Activated naive CD4-positive, alpha-beta T cell treated with anti-CD3 and anti-CD28 coated beads, Interleukin-2, amount 50 U/mL, for 16 hours (primary cell): ENCODE data around the gene EEF1A1.
"Not testable (repeated sequence)": the region's sequence is repeated elsewhere in the genome, so short reads cannot be mapped to it uniquely, and the experiment has no call there.

Source experiments
- DNase-seq: peaks from one replicate; pipeline ENCODE4 v3.0.0-alpha.2; 2020

EEF1A1 gene

DNA sequence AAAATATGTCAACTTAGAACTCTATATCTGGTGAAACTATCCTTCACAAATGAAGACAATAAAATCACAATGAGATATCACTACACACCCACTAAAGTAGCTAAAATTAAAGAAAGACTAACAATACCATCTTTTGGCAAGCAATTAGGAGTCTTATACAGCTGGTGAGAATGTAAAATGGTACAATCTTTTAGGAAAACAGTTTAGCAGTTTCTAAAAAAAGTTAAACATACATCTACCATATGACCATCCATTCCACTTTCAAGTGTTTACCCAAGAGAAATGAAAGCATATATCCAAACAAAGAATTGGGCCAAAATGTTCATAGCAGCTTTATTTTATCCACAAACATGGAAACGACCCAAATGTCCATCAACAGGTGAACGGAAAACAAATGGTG, 13.8 kb upstream of the EEF1A1 start:
- DNase-seq, result no peak

DNA sequence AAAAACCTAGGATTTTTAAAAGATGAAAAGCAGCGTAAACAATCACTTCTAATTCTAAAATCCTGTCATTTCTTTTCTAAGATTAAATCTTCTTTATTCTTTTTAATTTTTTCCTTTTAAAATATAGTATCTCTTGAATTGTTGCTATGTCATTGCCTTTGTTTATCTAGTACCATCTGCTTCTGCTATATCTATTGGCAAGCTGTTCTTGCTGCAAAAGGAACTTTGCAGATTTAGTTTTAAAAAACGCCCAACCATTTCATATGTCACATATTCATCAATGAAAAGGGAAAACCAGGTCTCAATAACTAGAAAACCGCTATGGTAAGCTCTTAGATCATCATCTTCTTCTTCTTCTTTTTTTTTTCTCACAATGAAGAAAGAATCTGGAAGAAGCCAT, 11.5 kb upstream of the EEF1A1 start:
- no peak for DNase-seq

DNA sequence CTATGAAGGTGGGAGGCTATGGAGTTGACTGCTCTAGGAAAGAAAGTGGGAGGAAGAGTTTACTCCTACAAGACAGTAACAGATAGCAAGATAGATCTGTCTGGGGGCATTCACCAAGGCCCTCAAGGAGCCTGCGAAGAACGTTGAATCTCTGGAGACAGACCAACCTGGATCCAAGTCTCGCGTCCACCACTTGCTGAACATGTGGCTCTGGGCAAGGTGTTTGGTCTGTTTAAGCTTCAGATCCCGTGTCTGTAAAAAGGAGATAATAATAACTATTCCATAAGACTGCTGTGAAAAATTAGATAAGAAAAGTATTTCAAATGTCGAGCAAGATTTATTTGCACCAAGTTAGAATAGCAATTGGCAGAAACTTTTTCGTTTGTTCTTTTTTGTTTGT, 8.1 kb upstream of the EEF1A1 start:
- no peak for DNase-seq

DNA sequence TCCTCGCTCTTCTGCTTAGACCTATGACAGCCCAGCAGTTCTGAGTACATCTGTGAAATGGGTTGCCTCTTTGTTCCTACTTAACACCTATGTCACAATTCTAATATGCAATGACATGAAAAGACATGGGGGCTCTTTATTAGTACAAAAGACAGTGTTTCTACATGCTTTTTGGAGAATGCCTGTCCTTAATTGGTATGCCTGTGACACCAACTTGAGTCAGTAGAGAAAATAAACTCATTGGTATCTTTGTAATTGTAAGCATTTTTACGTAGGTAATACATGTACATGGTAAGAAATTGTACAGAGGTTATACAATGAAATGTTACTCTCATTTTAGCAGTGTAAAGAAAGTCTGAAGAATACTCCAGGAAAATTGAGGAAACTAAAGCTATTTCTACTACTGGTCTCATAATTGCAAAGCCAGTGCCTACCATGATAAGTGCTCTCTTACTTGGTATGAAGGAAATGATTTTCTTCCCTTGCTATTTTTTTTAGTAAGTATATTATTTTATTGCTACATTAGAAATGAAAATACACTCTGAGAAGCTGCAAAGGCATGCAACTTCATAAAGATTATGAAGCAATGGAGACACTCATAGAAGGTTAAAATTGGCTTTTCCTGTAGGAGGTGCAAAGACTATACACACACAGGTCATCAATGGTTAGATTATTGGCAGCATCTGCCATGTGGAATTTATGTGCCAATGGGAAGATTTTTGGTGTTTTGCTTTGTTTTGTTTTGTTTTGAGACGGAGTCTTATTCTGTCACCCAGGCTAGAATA, 4.9 kb upstream of the EEF1A1 start:
- no peak for DNase-seq

DNA sequence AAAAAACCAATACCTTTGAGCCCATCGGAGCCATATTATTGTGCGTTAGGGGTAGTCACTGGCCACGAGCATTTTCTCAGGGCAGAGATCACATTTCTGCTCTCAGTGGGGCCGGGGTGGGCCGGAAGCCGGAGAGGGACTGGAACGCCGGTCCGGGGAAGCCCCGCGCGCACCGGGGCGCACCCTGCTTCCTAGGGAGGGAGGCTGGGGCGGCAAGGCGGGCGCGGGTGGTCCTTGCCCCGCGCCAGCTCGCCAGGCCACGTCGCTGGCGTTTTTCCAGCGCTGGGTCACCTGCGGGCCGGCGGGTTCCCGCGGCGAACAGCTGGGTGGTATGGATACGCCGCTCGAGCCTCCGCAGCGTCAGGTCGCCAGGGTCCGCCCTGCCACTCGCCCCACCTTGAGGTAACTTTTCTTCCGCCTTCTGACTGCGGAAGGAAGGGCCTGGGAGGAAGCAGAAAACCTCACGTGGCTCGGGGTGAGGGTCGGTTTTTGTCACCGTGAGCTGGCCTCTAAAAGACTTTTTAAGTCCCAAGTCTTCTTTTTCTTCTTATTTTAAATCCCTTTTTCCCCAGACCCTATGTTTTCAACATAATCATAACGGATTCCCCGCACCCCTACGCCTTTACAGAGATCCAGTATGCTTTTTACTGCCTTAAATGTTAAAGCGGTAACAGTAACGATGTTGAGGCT, 2.7 kb upstream of the EEF1A1 start:
- DNase-seq, result peak; percentile 77

DNA sequence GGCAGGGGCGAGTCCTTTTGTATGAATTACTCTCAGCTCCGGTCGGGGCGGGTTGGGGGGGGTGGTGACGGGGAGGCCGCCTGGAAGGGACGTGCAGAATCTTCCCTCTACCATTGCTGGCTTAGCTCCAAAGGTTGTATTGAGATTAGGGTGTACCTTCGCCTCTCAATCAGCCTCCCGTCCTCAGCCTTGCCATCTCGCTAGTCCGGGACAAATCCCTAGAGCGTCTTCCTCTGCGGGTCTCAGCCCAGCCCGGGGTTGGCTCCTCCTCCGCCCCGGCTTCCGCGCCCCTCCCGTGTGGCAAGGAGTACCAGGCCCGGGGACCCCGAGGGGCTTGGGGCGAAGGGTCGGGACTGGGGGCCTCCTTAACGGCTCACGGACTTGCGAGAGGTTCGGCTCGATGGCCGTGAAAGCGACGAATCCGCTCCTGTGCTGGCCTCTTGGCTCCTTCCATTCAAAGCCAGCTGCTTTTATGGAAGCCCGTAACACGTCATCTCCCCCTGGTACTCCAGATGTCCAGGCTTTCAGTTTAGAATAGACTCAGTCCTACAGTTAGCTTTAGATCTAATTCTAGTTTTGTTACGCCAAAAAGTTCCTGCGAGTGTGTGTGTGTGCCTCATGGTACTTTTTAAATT, 636 bp upstream of the EEF1A1 start:
- peak; percentile 79 for DNase-seq

DNA sequence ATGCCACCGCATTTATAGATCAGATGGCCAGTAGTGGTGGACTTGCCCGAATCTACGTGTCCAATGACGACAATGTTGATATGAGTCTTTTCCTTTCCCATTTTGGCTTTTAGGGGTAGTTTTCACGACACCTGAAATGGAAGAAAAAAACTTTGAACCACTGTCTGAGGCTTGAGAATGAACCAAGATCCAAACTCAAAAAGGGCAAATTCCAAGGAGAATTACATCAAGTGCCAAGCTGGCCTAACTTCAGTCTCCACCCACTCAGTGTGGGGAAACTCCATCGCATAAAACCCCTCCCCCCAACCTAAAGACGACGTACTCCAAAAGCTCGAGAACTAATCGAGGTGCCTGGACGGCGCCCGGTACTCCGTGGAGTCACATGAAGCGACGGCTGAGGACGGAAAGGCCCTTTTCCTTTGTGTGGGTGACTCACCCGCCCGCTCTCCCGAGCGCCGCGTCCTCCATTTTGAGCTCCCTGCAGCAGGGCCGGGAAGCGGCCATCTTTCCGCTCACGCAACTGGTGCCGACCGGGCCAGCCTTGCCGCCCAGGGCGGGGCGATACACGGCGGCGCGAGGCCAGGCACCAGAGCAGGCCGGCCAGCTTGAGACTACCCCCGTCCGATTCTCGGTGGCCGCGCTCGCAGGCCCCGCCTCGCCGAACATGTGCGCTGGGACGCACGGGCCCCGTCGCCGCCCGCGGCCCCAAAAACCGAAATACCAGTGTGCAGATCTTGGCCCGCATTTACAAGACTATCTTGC, 725 bp downstream of the EEF1A1 start:
- peak; percentile 85 for DNase-seq

DNA sequence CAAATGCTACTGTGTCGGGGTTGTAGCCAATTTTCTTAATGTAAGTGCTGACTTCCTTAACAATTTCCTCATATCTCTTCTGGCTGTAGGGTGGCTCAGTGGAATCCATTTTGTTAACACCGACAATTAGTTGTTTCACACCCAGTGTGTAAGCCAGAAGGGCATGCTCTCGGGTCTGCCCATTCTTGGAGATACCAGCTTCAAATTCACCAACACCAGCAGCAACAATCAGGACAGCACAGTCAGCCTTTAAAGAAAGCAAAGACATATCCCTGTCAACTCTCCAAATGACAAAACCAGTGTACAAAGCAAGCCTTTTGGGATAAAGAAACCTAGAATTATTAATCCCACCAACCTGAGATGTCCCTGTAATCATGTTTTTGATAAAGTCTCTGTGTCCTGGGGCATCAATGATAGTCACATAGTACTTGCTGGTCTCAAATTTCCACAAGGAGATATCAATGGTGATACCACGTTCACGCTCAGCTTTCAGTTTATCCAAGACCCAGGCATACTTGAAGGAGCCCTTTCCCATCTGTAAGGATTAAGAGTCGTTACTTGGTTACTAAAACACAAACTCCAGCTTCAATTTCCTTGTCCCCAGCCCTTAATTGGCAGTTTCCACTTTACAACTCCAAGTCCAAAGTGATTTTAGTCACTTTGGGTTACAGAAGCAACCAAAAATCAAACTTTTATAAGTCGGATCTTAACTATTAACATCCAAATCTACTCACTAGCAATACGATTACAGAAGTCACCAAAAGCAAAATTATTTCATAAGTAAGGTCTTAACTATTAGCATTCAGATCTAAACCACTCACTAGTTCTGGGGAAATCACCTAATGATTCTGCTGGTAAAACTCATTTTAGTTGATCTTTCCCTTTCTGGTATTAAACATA, 1.6 kb downstream of the EEF1A1 start:
- DNase-seq, result not testable (repeated sequence)

DNA sequence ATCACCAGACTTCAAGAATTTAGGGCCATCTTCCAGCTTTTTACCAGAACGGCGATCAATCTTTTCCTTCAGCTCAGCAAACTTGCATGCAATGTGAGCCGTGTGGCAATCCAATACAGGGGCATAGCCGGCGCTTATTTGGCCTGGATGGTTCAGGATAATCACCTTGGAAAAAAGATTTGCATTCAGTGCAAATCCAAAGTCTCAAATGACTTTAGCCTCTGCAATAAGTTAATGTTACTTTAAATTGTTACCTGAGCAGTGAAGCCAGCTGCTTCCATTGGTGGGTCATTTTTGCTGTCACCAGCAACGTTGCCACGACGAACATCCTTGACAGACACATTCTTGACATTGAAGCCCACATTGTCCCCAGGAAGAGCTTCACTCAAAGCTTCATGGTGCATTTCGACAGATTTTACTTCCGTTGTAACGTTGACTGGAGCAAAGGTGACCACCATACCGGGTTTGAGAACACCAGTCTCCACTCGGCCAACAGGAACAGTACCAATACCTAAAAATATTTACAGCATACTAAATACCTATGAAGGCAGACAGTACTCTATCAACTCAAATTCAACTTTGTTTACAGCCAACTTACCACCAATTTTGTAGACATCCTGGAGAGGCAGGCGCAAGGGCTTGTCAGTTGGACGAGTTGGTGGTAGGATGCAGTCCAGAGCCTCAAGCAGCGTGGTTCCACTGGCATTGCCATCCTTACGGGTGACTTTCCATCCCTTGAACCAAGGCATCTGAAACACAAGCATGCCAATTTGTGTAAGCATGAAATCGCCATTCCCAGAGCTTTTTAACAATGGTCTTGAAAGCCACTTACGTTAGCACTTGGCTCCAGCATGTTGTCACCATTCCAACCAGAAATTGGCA, 2.5 kb downstream of the EEF1A1 start:
- not testable (repeated sequence) for DNase-seq

DNA sequence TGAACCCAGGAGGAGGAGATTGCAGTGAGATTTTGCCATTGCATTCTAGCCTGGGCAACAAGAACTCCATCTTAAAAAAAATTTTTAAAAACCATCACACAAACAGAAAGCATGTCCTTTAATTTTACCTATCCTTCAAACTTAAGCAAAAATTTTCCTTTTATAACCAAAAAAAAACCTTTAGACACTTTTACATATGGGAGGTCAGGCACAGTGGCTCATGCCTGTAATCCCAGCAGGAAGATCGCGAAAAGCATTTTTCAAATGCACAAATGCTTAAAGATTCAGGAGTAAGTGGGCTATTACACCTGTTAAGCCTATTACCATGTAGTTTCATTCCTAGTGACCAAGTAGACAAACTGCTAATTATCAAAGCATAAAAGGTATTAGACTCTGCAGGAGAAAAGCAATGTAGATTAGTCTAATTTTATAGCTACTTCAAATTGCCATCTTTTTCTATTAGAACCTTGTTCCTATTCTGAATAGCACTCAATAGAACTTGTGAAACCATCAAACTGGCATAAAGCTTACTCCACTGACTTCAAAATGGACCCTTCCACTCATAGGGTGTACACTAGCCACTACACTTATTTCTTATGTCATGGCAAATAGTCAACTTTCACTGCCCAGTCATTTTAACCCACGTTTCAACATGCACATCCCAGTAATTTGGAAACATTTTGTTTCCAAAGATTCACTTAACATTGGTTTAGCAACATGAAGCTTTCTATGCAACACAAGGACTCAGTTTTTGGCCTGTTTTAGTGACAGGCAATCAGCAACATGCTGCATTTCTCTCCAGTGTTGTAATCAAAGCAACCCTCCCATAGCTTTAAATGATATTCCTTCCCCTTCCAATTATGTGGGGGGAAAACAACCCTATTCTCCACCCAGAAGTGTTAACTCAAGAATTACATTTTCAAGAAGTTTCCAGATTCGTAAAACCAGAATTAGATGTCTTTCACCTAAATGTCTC, 4.0 kb downstream of the EEF1A1 start:
- no peak for DNase-seq

DNA sequence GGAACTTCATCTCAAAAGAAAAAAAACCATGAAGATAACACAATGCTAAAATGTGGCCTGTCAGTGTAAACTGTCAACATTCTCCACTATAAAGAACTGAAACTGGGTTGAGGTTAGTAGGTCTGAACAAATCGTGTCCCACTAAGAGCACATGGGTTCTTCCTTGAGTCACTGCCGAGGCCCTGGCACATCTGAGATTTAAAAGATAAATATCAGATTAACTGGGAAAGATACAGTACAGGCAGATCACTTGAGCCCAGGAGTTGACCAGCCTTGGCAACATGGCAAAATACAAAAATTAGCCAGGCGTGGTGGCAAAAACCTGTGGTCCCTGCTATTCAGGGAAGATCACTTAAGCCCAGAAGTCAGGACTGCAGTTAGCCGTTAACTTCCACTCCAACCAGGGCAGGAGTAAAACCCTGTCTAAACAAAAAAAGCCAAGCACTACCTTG, 5.6 kb downstream of the EEF1A1 start:
- DNase-seq, result peak; percentile 24

DNA sequence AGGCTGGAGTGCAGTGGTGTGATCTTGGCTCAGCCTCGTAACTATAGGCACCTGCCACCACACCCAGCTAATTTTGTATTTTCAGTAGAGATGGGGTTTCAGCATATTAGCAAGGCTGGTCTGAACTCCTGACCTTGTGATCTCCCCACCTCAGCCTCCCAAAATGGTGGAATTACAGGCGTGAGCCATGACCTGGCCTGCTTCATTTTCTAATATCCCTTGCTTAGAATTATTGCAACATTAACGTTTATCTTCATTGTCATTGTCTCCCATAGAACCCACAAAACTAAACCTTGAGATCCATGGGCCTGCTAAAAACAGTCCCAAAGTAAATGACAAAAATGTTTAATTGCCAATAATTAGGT, 6.1 kb downstream of the EEF1A1 start:
- no peak for DNase-seq

DNA sequence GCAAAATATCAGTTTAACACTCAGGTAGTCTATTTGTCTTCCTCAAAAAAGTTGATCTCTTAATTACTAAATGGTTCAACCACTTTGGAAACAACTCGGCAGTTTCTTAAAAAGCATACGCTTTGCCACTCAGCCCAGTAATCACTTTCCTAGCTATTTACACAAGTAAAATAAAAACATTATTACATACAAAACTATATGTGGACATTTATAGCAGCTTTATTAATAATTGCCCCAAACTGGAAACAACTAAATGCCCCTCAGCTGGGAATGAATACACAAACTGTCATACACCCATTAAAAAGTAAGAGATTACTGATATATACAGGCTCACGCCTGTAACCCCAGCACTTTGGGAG, 7.4 kb downstream of the EEF1A1 start:
- DNase-seq, result no peak

DNA sequence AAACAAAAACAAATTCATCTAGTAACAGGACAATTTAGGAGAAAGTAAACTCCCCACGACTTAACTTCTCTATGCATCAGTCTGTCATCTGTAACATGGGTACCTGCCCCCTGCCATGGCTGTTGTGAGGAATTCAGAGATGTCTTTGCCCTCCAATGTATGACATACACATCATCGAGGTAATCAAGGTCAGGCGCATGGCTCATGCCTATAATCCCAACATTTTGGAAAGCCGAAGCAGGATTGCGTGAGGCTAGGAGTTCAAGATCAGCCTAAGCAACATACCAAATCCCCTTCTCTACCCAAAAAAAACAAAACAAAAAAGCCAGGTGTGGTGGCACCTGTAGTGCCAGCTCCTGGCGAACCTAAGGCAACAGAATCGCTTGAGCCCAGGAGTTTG, 9.0 kb downstream of the EEF1A1 start:
- no peak for DNase-seq

DNA sequence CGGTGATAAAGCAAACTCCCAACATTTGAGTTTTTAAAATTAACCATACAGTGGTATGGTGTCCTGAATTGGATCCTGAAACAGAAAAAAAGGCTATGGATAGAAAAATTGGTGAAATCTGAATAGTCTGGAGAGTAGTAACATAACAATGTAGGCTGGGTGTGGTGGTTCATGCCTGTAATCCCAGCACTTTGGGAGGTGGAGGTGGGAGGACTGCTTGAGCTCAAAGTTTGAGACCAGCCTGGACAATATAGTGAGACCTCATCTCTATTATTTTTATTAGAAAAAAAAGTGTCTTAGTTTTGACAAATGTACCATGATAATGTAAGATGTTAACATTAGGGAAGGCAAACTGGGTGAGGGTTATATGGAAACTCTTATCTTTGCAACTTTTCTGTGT, 11.0 kb downstream of the EEF1A1 start:
- DNase-seq, result no peak

DNA sequence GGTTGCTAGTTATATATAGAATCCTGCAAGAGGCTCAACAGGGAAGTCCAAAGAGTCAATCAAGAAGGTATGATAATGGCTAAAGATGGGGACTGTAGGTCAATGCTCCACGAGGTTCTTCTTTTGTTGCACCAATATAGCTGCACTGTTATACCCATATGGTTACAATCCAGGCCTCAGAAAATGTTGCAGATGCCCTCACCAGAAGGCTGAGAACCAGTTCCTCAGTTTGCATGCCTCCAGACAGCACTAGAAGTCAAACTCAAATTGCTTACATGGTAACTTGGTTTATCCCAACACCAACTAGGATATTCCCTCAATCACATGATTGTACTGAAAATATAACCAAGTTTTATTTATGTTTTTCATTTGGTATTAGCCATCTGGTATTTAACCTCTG, 12.1 kb downstream of the EEF1A1 start:
- no peak for DNase-seq

DNA sequence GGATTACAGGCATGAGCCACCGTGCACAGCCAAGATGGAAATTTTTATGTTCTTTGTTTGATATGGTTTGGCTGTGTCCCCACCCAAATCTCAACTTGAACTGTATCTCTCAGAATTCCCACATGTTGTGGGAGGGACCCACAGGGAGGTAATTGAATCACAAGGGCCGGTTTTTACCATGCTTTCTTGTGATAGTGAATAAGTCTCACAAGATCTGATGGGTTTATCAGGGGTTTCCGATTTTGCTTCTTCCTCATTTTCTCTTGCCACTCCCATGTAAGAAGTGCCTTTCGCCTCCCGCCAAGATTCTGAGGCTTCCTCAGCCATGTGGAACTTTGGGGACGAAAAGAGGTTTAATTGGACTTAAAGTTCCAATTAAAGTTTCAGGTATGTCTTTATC, 14.6 kb downstream of the EEF1A1 start:
- DNase-seq, result no peak

DNA sequence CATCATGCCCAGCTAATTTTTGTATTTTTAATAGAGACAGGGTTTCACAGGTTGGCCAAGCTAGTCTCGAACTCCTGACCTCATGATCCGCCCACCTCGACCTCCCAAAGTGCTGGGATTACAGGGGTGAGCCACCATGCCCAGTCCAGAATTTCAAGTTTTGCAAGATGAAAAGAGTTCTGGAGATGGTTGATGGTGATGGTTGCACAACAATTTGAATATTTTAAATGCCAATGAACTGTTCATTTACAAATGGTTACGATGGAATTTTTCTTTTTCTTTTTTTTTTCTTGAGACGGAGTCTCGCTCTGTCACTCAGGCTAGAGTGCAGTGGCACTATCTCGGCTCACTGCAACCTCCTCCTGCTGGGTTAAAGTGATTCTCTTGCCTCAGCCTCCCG, 15.1 kb downstream of the EEF1A1 start:
- not testable (repeated sequence) for DNase-seq

DNA sequence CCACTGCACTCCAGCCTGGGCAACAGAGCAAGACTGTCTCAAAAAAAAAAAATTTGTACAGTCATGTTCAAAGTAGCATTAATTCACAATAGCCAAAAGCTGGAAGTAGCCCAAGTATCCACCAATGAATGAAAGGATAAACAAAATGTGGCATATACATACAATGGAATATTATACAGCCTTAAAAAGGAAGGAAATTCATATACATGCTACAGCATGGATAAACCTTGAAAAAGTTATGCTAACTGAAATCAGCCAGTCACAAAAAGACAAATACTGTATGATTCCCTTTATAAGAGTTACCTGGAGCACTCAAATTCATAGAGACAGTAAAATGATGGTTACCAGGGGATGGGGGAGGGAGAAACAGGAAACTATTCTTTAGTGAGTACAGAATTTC, 15.7 kb downstream of the EEF1A1 start:
- no peak for DNase-seq

DNA sequence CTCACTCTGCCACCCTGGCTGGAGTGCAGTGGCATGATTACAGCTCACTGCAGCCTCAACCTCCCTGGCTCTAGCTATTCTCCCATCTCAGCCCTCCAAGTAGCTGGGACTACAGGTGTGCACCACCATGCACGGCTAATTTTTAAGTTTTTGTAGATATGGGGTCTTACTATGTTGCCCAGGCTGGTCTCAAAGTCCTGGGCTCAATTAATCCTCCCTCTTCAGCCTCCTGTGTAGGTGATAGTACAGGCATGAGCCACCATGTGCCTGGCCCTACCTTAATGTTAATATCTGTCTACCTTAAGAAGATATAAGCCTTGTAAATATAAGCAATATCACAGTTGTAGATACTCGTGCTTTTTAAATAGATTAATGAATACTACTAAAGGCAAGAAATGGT, 16.7 kb downstream of the EEF1A1 start:
- DNase-seq, result no peak
